CD14-positive monocyte (primary cell): ENCODE results near the gene USP20. TPM values are rescaled to one million over a fixed set of nuclear protein-coding genes. Genes with fewer than 3 reads are reported as not detected.

Experiments
- DNase-seq, 3 donors: peaks; one replicate each; pipeline ENCODE4 v3.0.0-alpha.2; 2011 to 2022
- H2AFZ ChIP-seq: 2 replicates; pipeline ENCODE4 v1.6.0; 2012; ENCODE audit warnings: mild to moderate bottlenecking, low read depth, low read length, inconsistent platforms; ENCODE audit not compliant: insufficient read depth, poor library complexity, severe bottlenecking
- H3K27ac ChIP-seq, 2 donors: 1 replicate in 1 of 2; 2 replicates in 1 of 2; pipeline ENCODE4 v1.5.1; 2012 to 2013; ENCODE audit warnings: low read length in 2 of 2, control low read depth in 1 of 2, inconsistent platforms in 1 of 2, low read depth in 1 of 2, mild to moderate bottlenecking in 1 of 2
- H3K27me3 ChIP-seq, 2 donors: one replicate each; pipeline versions ENCODE4 v1.6.0 to v1.6.1; 2011 to 2013; ENCODE audit warnings: low read length in 2 of 2; ENCODE audit not compliant: control insufficient read depth in 2 of 2, insufficient read depth in 2 of 2
- H3K36me3 ChIP-seq, 2 donors: replicated peaks in 1 of 2; 1 replicate in 1 of 2; 2 replicates in 1 of 2; pipeline versions ENCODE4 v1.5.1 to v1.6.1; 2012 to 2013; ENCODE audit warnings: low read length in 2 of 2, control low read depth in 1 of 2, inconsistent platforms in 1 of 2, mild to moderate bottlenecking in 1 of 2; ENCODE audit not compliant: insufficient read depth in 2 of 2, control insufficient read depth in 1 of 2
- H3K4me1 ChIP-seq, 2 donors: 1 replicate in 1 of 2; 2 replicates in 1 of 2; pipeline versions ENCODE4 v1.5.1 to v1.6.1; 2012 to 2013; ENCODE audit warnings: low read length in 2 of 2, control low read depth in 1 of 2, inconsistent platforms in 1 of 2, mild to moderate bottlenecking in 1 of 2, moderate library complexity in 1 of 2; ENCODE audit not compliant: insufficient read depth in 2 of 2, control insufficient read depth in 1 of 2
- H3K4me2 ChIP-seq: replicated peaks from 2 replicates; pipeline ENCODE3; 2012; ENCODE audit warnings: low read length, moderate library complexity, mild to moderate bottlenecking; ENCODE audit not compliant: poor library complexity, severe bottlenecking; ENCODE audit errors: extremely low read depth
- H3K4me3 ChIP-seq, 3 experiments: fragments of 200-600 bp in 1 of 3; sonication (generic) in 1 of 3; replicated peaks in 1 of 3; 1 replicate in 2 of 3; 2 replicates in 1 of 3; pipeline ENCODE4 v1.5.1; 2011 to 2013; ENCODE audit warnings: low read length in 3 of 3, mild to moderate bottlenecking in 3 of 3, control low read depth in 2 of 3, low read depth in 2 of 3, inconsistent platforms in 1 of 3, moderate library complexity in 1 of 3
- H3K79me2 ChIP-seq: 2 replicates; pipeline ENCODE4 v1.6.0; 2012; ENCODE audit warnings: mild to moderate bottlenecking, control low read depth, inconsistent platforms, low read length, moderate library complexity; ENCODE audit not compliant: insufficient read depth
- H3K9ac ChIP-seq: 2 replicates; pipeline ENCODE4 v1.6.0; 2017; ENCODE audit warnings: low read length, mild to moderate bottlenecking; ENCODE audit not compliant: insufficient read depth, poor library complexity, severe bottlenecking
- H3K9me3 ChIP-seq, 2 donors: replicated peaks in 1 of 2; 1 replicate in 1 of 2; 2 replicates in 1 of 2; pipeline versions ENCODE4 v1.5.1 to v1.6.1; 2012 to 2013; ENCODE audit warnings: low read length in 2 of 2, control low read depth in 1 of 2; ENCODE audit not compliant: control insufficient read depth in 1 of 2, insufficient read depth in 1 of 2
- H4K20me1 ChIP-seq: 2 replicates; pipeline ENCODE4 v1.6.0; 2012; ENCODE audit warnings: mild to moderate bottlenecking, low read length, control low read depth, moderate library complexity; ENCODE audit not compliant: insufficient read depth
- H3K27ac Mint-ChIP-seq, 7 donors: one replicate each; pipeline ENCODE4 v1.8.0; 2020; ENCODE audit warnings: mild to moderate bottlenecking in 7 of 7, mixed read lengths in 7 of 7, moderate library complexity in 6 of 7, inconsistent platforms in 2 of 7
- H3K27me3 Mint-ChIP-seq, 3 donors: one replicate each; pipeline ENCODE4 v1.8.0; 2021 to 2022; ENCODE audit warnings: low read depth in 3 of 3, mild to moderate bottlenecking in 3 of 3, mixed read lengths in 3 of 3, moderate library complexity in 3 of 3, inconsistent platforms in 1 of 3
- H3K36me3 Mint-ChIP-seq, 2 donors: one replicate each; pipeline ENCODE4 v1.8.0; 2020; ENCODE audit warnings: mixed read lengths in 2 of 2, inconsistent platforms in 1 of 2, mild to moderate bottlenecking in 1 of 2
- H3K4me1 Mint-ChIP-seq: one replicate; pipeline ENCODE4 v1.8.0; 2020; ENCODE audit warnings: mild to moderate bottlenecking, mixed read lengths
- H3K4me3 Mint-ChIP-seq, 2 donors: one replicate each; pipeline ENCODE4 v1.8.0; 2020; ENCODE audit warnings: mild to moderate bottlenecking in 2 of 2, mixed read lengths in 2 of 2, moderate library complexity in 1 of 2
- H3K9me3 Mint-ChIP-seq, 7 donors: one replicate each; pipeline ENCODE4 v1.8.0; 2020 to 2022; ENCODE audit warnings: mixed read lengths in 7 of 7, mild to moderate bottlenecking in 6 of 7, moderate library complexity in 6 of 7, inconsistent platforms in 2 of 7
- CTCF ChIP-seq: fragments of 200-600 bp; IDR thresholded peaks from one replicate; pipeline ENCODE4 v1.8.0; 2022; ENCODE audit warnings: antibody characterized with exemption, mild to moderate bottlenecking
- WGBS: methylation state at CpG from one replicate; pipeline ENCODE4 v1.1.5; 2013; ENCODE audit warnings: missing lambda C conversion rate; ENCODE audit not compliant: insufficient coverage; 5-methylcytosine and 5-hydroxymethylcytosine counted together
- intact Hi-C, 2 donors: fragments of 100-400 bp; cut with micrococcal nuclease; formaldehyde crosslinking; loops; one replicate each; pipeline versions ENCODE4 v1.15.0 to v1.15.1; 2023
- polyA plus RNA-seq, 3 donors: library from polyadenylated mRNA; depleted of rRNA in 1 of 3; unstranded in 2 of 3; stranded (reverse) in 1 of 3; fragments of 300-500 nt in 2 of 3; fragments of >200 nt in 1 of 3; fragmentation: Illumina TruSeq in 2 of 3; gene quantifications; 1 replicate in 2 of 3; 2 replicates in 1 of 3; pipeline ENCODE4 v1.2.3, GENCODE V29; 2012 to 2021

USP20 gene
- polyA plus RNA-seq, 3 donors, result 2.7 to 30.0 (median 5.2) TPM

GRCh38 chr9:129900263-129901027 lies 65.2 kb downstream of the USP20 start:
- Histone ChIP-seq H3K4me3 (no peak overlapping the region), H3K4me2 (no peak overlapping the region), H3K79me2 (peaks cover 8% of the 10 kb centered on the region), H3K9ac (no peak overlapping the region), H3K9me3 (no peaks in the 10 kb centered on the region), H3K4me1 (peaks cover 21 to 26% of the 10 kb centered on the region in 2 donors), H4K20me1 (peaks cover 5% of the 10 kb centered on the region), H3K27me3 (no peaks in the 10 kb centered on the region), H3K36me3 (peaks cover 57 to 81% of the 10 kb centered on the region in 2 donors), H2AFZ (no peak overlapping the region), H3K27ac (peak overlapping the region; percentile 59 to 79)
- Mint-ChIP-seq H3K27ac (peak overlapping the region; percentile 44 to 83 (median 78)), H3K9me3 (peaks cover 0 to 5% (median 2%) of the 10 kb centered on the region in 7 donors), H3K4me1 (peaks cover 20% of the 10 kb centered on the region), H3K36me3 (peaks cover 78 to 88% of the 10 kb centered on the region in 2 donors), H3K27me3 (peaks cover 0 to 3% (median 1%) of the 10 kb centered on the region in 3 donors), H3K4me3 (no peak overlapping the region)
- no peak for TF ChIP-seq CTCF
- WGBS, result 95% methylated on average over 16 of the region's 20 CpGs
- DNase-seq, result peak; percentile 58 to 84 (median 68)
- intact Hi-C loops, result no loop called here

GRCh38 chr9:129901993-129902739 lies 66.9 kb downstream of the USP20 start:
- Histone ChIP-seq H3K9ac (no peak overlapping the region), H2AFZ (no peak overlapping the region), H3K9me3 (no peaks in the 10 kb centered on the region), H4K20me1 (peaks cover 5% of the 10 kb centered on the region), H3K4me2 (no peak overlapping the region), H3K36me3 (peaks cover 54 to 81% of the 10 kb centered on the region in 2 donors), H3K27ac (peak overlapping the region; percentile 59 to 79), H3K79me2 (peaks cover 8% of the 10 kb centered on the region), H3K4me1 (peaks cover 21 to 26% of the 10 kb centered on the region in 2 donors), H3K4me3 (no peak overlapping the region), H3K27me3 (no peaks in the 10 kb centered on the region)
- intact Hi-C loops, result no loop called here
- DNase-seq, result no peak
- peaks cover 74 to 88% of the 10 kb centered on the region in 2 donors for H3K36me3 Mint-ChIP-seq
- H3K9me3 Mint-ChIP-seq, result peaks cover 0 to 5% (median 2%) of the 10 kb centered on the region in 7 donors
- peak overlapping the region; percentile 23 to 83 (median 77) for H3K27ac Mint-ChIP-seq
- TF ChIP-seq CTCF, result no peak
- H3K27me3 Mint-ChIP-seq, result peaks cover 0 to 3% (median 1%) of the 10 kb centered on the region in 3 donors
- H3K4me1 Mint-ChIP-seq, result peaks cover 20% of the 10 kb centered on the region
- H3K4me3 Mint-ChIP-seq, result no peak overlapping the region
- WGBS, result no CpG with 5 or more reads among the region's 9 CpGs
